A549 (cell line): Measurements from ENCODE around the gene CMA1. TPM values are rescaled to one million over a fixed set of nuclear protein-coding genes. Genes with fewer than 3 reads are reported as not detected.

Source experiments
- ATAC-seq, 2 experiments: fragments of 200-7000 bp in 1 of 2; fragments of >200 bp in 1 of 2; cut with Nextera tagmentation in 1 of 2; cut with Tn5 transposase in 1 of 2; 3 replicates each; pipeline versions ENCODE4 v1.8.0 to v1.9.1; 2018 to 2020; ENCODE audit warnings: mild to moderate bottlenecking in 1 of 2, moderate library complexity in 1 of 2
- CTCF ChIA-PET: fragments of 300-600 bp; sonication (Branson Sonifier 250); formaldehyde crosslinking; extraction: SDS; loops from one replicate; lab custom pipeline; 2021; ENCODE audit warnings: antibody characterized with exemption, inconsistent platforms; lab: Yijun Ruan, JAX
- POLR2A ChIA-PET: fragments of 350-600 bp; formaldehyde crosslinking; extraction: SDS; loops from one replicate; lab custom pipeline; 2021; ENCODE audit warnings: antibody characterized with exemption, inconsistent platforms; lab: Yijun Ruan, JAX
- DNase-seq, 2 experiments: peaks; one replicate each; pipeline versions ENCODE4 v3.0.0 to v3.0.0-alpha.2; 2011 to 2016; ENCODE audit warnings: low read depth in 1 of 2, low spot score in 1 of 2
- FAIRE-seq: peaks from 2 replicates; lab custom pipeline; 2011; peaks lifted over from hg19 to GRCh38; lab: Jason Lieb, UNC
- H3K27ac ChIP-seq, 2 experiments: fragments of >200 bp; sonication (Bioruptor Twin); formaldehyde crosslinking; 3 replicates each; pipeline ENCODE4 v1.5.1; 2016 to 2017
- H3K4me1 ChIP-seq: fragments of >200 bp; sonication (Bioruptor Twin); formaldehyde crosslinking; 3 replicates; pipeline ENCODE4 v1.6.1; 2016
- H3K4me2 ChIP-seq: fragments of >200 bp; sonication (Bioruptor Twin); formaldehyde crosslinking; 3 replicates; pipeline ENCODE4 v1.6.1; 2016
- H3K4me3 ChIP-seq: fragments of >200 bp; sonication (Bioruptor Twin); formaldehyde crosslinking; 3 replicates; pipeline ENCODE4 v1.5.1; 2016
- H3K9me3 ChIP-seq: fragments of >200 bp; sonication (Bioruptor Twin); formaldehyde crosslinking; 3 replicates; pipeline ENCODE4 v1.6.1; 2016
- BHLHE40 ChIP-seq: IDR thresholded peaks from 2 replicates; pipeline ENCODE4 v1.6.1; 2012; ENCODE audit warnings: low read depth, low read length, inconsistent platforms
- CBX2 ChIP-seq: fragments of 200-600 bp; sonication (generic); IDR thresholded peaks from 2 replicates; pipeline ENCODE4 v1.6.1; 2016; ENCODE audit warnings: low read depth, mild to moderate bottlenecking, borderline replicate concordance
- CBX8 ChIP-seq: fragments of 200-600 bp; sonication (generic); IDR thresholded peaks from 2 replicates; pipeline ENCODE4 v1.6.1; 2016
- CEBPB ChIP-seq, 2 experiments: fragments of >200 bp in 1 of 2; sonication (Bioruptor Twin) in 1 of 2; formaldehyde crosslinking in 1 of 2; IDR thresholded peaks; 2 replicates each; pipeline ENCODE4 v1.6.1; 2012 to 2016
- CHD2 ChIP-seq: fragments of 150-350 bp; IDR thresholded peaks from 2 replicates; pipeline ENCODE4 v1.6.1; 2014; ENCODE audit warnings: low read length; ENCODE audit not compliant: partially characterized antibody
- E2F6 ChIP-seq: IDR thresholded peaks from 2 replicates; pipeline ENCODE4 v1.6.1; 2012; ENCODE audit warnings: low read depth, borderline replicate concordance
- EHF ChIP-seq: fragments of 250-450 bp; sonication (Bioruptor Pico); IDR thresholded peaks from 2 replicates; pipeline ENCODE4 v1.5.0; 2020; ENCODE audit warnings: mild to moderate bottlenecking
- EHMT2 ChIP-seq: fragments of 200-600 bp; sonication (generic); IDR thresholded peaks from 2 replicates; pipeline ENCODE4 v1.6.1; 2016; ENCODE audit warnings: antibody characterized with exemption, low read depth, mild to moderate bottlenecking, moderate library complexity
- ELK1 ChIP-seq: fragments of 150-350 bp; IDR thresholded peaks from 2 replicates; pipeline ENCODE4 v1.6.1; 2014; ENCODE audit warnings: low read depth, mild to moderate bottlenecking, low read length
- EP300 ChIP-seq, 2 experiments: fragments of >200 bp; sonication (Bioruptor Twin); formaldehyde crosslinking; IDR thresholded peaks; 2 replicates in 1 of 2; 3 replicates in 1 of 2; pipeline ENCODE4 v1.6.1; 2016 to 2017
- HEYL ChIP-seq: fragments of 250-450 bp; sonication (Bioruptor Pico); IDR thresholded peaks from 2 replicates; pipeline ENCODE4 v1.8.0; 2021; ENCODE audit warnings: mild to moderate bottlenecking, moderate library complexity
- KDM1A ChIP-seq: fragments of 200-600 bp; sonication (generic); IDR thresholded peaks from 2 replicates; pipeline ENCODE4 v1.6.1; 2016; ENCODE audit warnings: low read depth, mild to moderate bottlenecking
- MAFK ChIP-seq: fragments of 450-650 bp; IDR thresholded peaks from 2 replicates; pipeline ENCODE4 v1.6.1; 2014; ENCODE audit not compliant: partially characterized antibody
- POLR2A ChIP-seq: IDR thresholded peaks from 2 replicates; pipeline ENCODE4 v1.6.1; 2012; ENCODE audit warnings: mild to moderate bottlenecking, low read length
- RAD21 ChIP-seq, 2 experiments: fragments of >200 bp in 1 of 2; sonication (Bioruptor Twin) in 1 of 2; formaldehyde crosslinking in 1 of 2; IDR thresholded peaks in 1 of 2; conservative IDR thresholded peaks in 1 of 2; 2 replicates in 1 of 2; 3 replicates in 1 of 2; pipeline ENCODE4 v1.6.1; 2012 to 2018; ENCODE audit warnings: inconsistent platforms in 1 of 2
- SMC3 ChIP-seq: fragments of >200 bp; sonication (Bioruptor Twin); formaldehyde crosslinking; IDR thresholded peaks from 3 replicates; pipeline ENCODE4 v1.6.1; 2018; ENCODE audit warnings: inconsistent platforms
- SREBF2 ChIP-seq: fragments of 450-650 bp; IDR thresholded peaks from 2 replicates; pipeline ENCODE4 v1.6.1; 2014; ENCODE audit warnings: mild to moderate bottlenecking, moderate library complexity
- TP53 ChIP-seq: fragments of 250-450 bp; sonication (Bioruptor Pico); IDR thresholded peaks from 2 replicates; pipeline ENCODE4 v1.5.0; 2021; ENCODE audit warnings: mild to moderate bottlenecking, moderate library complexity
- ZC3H11A ChIP-seq: fragments of 450-650 bp; IDR thresholded peaks from 2 replicates; pipeline ENCODE4 v1.6.1; 2014; ENCODE audit warnings: antibody characterized with exemption, mild to moderate bottlenecking
- WGBS: methylation state at CpG from one replicate; pipeline ENCODE4 v1.1.6; 2017; ENCODE audit errors: missing lambda C conversion rate; 5-methylcytosine and 5-hydroxymethylcytosine counted together
- polyA plus RNA-seq, 4 experiments: library from polyadenylated mRNA; depleted of rRNA in 3 of 4; stranded (reverse); fragments of >200 nt; fragmentation: RNase III in 1 of 4; extraction: RNeasy Plus Mini Kit Qiagen cat#74134 plus additional on column Dnase treatment in 1 of 4; gene quantifications; 2 replicates in 3 of 4; 3 replicates in 1 of 4; pipeline ENCODE4 v1.2.3, GENCODE V29; 2011 to 2017
- TF ChIP-seq, protein P1 (sequence below): IDR thresholded peaks from 2 replicates; pipeline ENCODE4 v1.6.1; 2012
- TF ChIP-seq, protein P2 (sequence below): fragments of >200 bp; sonication (Bioruptor Twin); formaldehyde crosslinking; IDR thresholded peaks from 3 replicates; pipeline ENCODE4 v1.5.1; 2016
- TF ChIP-seq, protein P3 (sequence below): fragments of >200 bp; sonication (Bioruptor Twin); formaldehyde crosslinking; IDR thresholded peaks from 2 replicates; pipeline ENCODE4 v1.6.1; 2016

CMA1 gene
- polyA plus RNA-seq, 2 of the 4 experiments (the other 2 are of a cell fraction), result not detected

- POLR2A ChIA-PET, result no interaction called here
- ATAC-seq (no peak), DNase-seq (no peak)
- WGBS, result 73% methylated on average over 3 of the region's 3 CpGs
- H3K9me3 ChIP-seq, result no peaks in the 10 kb centered on the region
- TF ChIP-seq, protein P1, sequence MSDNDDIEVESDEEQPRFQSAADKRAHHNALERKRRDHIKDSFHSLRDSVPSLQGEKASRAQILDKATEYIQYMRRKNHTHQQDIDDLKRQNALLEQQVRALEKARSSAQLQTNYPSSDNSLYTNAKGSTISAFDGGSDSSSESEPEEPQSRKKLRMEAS, result no peak
- TF ChIP-seq HEYL (no peak), CEBPB (IDR thresholded peaks at IDR 0.05) (no peak), E2F6 (no peak), ZC3H11A (no peak), MAFK (no peak), EHMT2 (no peak), EP300 (IDR thresholded peaks at IDR 0.05) (no peak), SMC3 (no peak), KDM1A (no peak)
- TF ChIP-seq, protein P2, sequence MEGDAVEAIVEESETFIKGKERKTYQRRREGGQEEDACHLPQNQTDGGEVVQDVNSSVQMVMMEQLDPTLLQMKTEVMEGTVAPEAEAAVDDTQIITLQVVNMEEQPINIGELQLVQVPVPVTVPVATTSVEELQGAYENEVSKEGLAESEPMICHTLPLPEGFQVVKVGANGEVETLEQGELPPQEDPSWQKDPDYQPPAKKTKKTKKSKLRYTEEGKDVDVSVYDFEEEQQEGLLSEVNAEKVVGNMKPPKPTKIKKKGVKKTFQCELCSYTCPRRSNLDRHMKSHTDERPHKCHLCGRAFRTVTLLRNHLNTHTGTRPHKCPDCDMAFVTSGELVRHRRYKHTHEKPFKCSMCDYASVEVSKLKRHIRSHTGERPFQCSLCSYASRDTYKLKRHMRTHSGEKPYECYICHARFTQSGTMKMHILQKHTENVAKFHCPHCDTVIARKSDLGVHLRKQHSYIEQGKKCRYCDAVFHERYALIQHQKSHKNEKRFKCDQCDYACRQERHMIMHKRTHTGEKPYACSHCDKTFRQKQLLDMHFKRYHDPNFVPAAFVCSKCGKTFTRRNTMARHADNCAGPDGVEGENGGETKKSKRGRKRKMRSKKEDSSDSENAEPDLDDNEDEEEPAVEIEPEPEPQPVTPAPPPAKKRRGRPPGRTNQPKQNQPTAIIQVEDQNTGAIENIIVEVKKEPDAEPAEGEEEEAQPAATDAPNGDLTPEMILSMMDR, result no peak
- TF ChIP-seq, all 56 proteins: peak for 0
- FAIRE-seq, result no peak
- H3K27ac ChIP-seq, result no peak overlapping the region
- H3K4me1 ChIP-seq, result no peaks in the 10 kb centered on the region
- no peak overlapping the region for H3K4me2 ChIP-seq
- CTCF ChIA-PET, result interaction anchor here (1.5 kb wide), 1 partner anchor 10 kb away, joined by 3 read pairs; no protein-coding TSS in a partner anchor
- H3K4me3 ChIP-seq, result no peak overlapping the region
These were observed 42.7 kb downstream of the CMA1 start for GRCh38 chr14:24465368-24465767.

DNA sequence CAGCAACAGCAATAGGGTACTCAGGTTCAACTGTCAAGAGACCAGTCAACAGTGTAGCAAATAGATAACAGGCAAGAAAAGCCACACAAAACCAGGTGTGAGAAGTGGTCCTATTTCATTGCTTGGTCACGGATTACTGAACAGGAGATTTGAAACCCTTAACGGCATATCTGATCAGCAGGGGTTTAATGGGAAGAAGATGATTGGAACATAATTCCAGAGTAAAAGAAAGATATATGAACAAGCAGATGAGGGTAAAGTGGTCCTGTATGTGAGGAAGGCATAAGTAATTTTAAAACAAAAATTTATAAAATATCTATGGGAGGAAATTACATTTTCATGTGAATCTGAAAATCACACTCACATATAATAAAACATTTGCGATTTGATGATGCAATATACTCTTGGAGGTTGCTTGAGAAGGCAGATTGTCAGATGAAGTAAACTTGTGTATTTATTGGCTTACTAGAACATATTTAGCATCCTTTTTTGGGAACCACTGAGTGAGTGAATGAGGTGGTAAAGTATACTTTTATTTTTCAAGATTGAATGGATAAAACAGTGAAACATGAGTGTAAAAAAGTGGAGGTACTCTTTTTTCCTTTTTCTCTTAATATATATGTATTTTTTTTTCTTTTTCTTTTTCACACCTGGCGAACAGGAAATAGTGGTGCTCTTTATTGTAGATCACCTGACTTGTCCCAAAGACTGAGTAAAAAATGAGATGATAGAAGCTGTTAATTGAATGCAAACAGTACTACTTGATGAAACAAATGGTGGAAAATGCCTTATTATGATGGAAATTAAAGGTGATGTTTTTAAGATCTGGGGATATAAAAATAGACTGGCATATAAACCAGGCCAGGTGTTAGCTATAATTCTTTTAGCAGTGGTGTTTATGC lies 43.9 kb downstream of the CMA1 start:
- no peak for FAIRE-seq
- TF ChIP-seq CBX2 (no peak), CHD2 (no peak), RAD21 (conservative IDR thresholded peaks at IDR 0.05 in 1 of 2, IDR thresholded peaks at IDR 0.05 in 1 of 2) (no peak), BHLHE40 (no peak), EHF (CRISPR knock-in tag) (no peak), CBX8 (no peak), ELK1 (no peak), TP53 (CRISPR knock-in tag) (no peak), POLR2A (no peak), SREBF2 (no peak)
- TF ChIP-seq, protein P3, sequence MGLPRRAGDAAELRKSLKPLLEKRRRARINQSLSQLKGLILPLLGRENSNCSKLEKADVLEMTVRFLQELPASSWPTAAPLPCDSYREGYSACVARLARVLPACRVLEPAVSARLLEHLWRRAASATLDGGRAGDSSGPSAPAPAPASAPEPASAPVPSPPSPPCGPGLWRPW, result no peak
- TF ChIP-seq, all 56 proteins: peak for 0
- DNase-seq (no peak), ATAC-seq (no peak)
- H3K27ac ChIP-seq, result no peak overlapping the region
- H3K4me1 ChIP-seq, result no peaks in the 10 kb centered on the region
- H3K4me3 ChIP-seq, result no peak overlapping the region
- POLR2A ChIA-PET, result no interaction called here
- 58% methylated on average over 4 of the region's 4 CpGs for WGBS
- CTCF ChIA-PET, result interaction anchor here (1.5 kb wide), 1 partner anchor 11 kb away, joined by 3 read pairs; no protein-coding TSS in a partner anchor
- H3K9me3 ChIP-seq, result no peaks in the 10 kb centered on the region
- H3K4me2 ChIP-seq, result no peak overlapping the region
